NCI-H774 (cell line): ENCODE measurements around the gene DYSF.

Experiments used
- DNase-seq: peaks from one replicate; lab custom pipeline; 2025; lab: John Stamatoyannopoulos, UW

The DYSF gene

DNA sequence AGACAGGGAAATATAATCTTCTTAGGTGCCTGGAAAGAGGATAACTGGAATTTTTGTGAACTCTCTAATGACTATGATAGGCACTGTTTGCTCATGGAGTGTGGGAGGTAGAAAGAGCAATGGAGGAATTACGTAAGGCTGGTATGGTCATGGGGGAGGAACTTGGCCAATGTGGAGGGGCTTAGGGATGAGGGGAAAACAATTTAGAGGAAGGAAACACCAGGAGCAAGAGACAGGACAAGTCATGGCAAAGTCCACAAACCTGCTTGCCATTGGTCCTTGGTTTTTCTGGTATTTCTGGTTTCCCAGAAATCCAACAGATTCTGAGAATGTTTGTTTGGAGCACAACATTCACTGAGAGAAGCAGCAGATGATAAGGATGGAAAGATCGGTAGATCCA, 274.2 kb downstream of the DYSF start:
- DNase-seq: no peak

DNA sequence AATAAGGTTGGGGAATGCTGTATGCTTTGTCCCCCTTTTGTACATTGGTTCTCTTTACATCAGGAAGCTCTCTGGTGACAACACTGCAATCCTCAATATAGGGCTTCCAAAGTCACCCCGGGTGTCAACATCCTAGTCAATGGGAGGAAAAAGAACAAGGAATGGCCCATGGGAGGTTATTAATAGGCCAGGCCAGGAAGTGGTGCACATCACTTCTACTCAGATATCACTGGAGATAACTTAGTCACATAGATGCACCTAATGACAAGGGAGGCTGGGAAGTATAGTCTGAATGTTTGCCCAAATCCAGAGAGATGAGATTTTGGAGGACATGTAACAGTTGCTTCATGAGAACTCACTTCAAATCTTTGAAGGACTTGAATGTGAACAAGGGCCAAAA, 274.7 kb downstream of the DYSF start:
- DNase-seq: no peak

DNA sequence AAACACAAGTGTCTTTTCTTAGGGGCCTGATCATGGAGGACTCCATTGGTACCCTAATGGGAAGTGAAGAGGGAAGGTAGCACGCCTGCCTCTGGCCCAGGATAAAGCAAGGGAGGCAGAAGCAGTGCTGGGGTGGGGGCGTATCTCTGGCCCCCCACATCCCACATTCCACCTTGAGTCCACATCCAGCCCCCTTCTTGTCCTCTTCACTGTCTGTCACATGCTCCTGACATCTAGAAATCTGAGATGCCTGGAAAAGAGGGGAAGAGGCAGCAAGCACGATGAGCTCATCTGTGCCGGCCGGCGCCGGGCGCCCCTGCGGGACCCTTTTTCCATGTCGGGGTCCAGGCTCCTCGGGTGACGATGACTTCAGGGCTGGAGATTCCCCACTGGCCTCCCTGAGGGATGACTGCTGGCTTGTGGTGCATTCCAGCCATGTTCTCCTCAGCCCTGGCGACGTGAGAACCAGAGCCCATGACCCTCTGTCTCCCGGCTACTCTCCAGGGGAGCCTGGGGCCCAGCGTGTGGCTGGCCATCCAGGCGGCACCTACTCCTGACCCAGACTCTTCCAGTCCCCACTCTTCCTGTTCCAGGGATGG, 277.5 kb downstream of the DYSF start:
- no peak for DNase-seq

DNA sequence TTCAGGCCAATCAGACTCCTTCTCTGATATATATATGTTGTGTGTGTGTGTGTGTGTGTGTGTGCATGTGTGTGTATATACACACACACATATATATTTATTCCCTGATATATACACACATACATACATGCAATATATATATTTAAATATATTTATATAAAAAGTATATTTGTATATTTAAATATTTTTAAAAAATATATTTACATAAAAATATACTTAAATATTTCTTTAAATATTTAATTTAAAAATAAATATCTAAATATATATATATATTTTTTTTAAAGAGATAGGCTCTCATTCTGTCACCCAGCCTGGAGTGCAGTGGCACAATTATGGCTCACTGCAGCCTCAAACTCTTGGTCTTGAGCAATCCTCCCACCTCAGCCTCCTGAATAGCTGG, 281.3 kb downstream of the DYSF start:
- DNase-seq: no peak

DNA sequence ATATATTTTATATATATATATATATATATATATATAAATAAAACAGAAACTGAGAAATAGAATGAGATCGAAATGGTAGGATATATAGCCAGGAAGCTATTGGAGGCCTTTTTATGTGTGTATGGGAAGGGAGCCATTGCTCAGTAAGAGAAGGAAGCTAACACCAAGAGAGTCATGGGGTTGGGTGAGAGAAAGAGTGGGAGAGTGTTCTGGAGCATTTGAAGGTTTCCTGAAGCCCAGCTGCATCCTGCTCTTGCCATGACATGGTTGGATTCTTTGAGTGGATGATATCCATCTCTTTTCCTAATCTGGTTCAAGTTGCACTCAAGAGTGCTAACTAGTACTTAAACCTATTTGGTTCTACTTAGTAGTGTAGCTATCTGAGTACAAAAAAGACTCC, 282.3 kb downstream of the DYSF start:
- DNase-seq: no peak
